Islet precursor cell (in vitro differentiated cells): ENCODE results near the gene VPS8.
A peak's percentile ranks its signal among the peaks of the same experiment; 100 is the strongest.

Source experiments
- DNase-seq: peaks from one replicate; pipeline ENCODE4 v3.0.0-alpha.2; 2018

The VPS8 gene

GRCh38 chr3:184811999-184812661 is at the start of gene VPS8:
TSS of gene VPS8 (plus strand) at chr3:184812166. CDS start at chr3:184824633, 12,467 bp downstream.
- peak; percentile 97 for DNase-seq

GRCh38 chr3:184764191-184764590 is 47.8 kb upstream of the VPS8 start:
- no peak for DNase-seq

- peak; percentile 68 for DNase-seq
Observed at GRCh38 chr3:184765047-184765729, 46.8 kb upstream of the VPS8 start.

GRCh38 chr3:184765730-184766074 is 46.3 kb upstream of the VPS8 start:
- DNase-seq = no peak

GRCh38 chr3:184766555-184767261 is 45.3 kb upstream of the VPS8 start:
- DNase-seq = no peak

GRCh38 chr3:184767377-184767776 is 44.6 kb upstream of the VPS8 start:
- DNase-seq = no peak

GRCh38 chr3:184769382-184770170 is 42.4 kb upstream of the VPS8 start:
- no peak for DNase-seq

GRCh38 chr3:184770541-184770940 is 41.4 kb upstream of the VPS8 start:
- DNase-seq = no peak

- no peak for DNase-seq
Observed at GRCh38 chr3:184771301-184772127, 40.5 kb upstream of the VPS8 start.

- DNase-seq = no peak
Observed at GRCh38 chr3:184772667-184773272, 39.2 kb upstream of the VPS8 start.

- DNase-seq = peak; percentile 86
Observed at GRCh38 chr3:184773283-184774186, 38.4 kb upstream of the VPS8 start.

- no peak for DNase-seq
Observed at GRCh38 chr3:184776916-184777315, 35.0 kb upstream of the VPS8 start.

GRCh38 chr3:184777566-184778356 is 34.2 kb upstream of the VPS8 start:
- DNase-seq = peak; percentile 95

GRCh38 chr3:184778426-184779332 is 33.3 kb upstream of the VPS8 start:
- no peak for DNase-seq

- DNase-seq = peak; percentile 73
Observed at GRCh38 chr3:184780981-184781515, 30.9 kb upstream of the VPS8 start.

GRCh38 chr3:184781801-184782200 is 30.2 kb upstream of the VPS8 start:
- no peak for DNase-seq

GRCh38 chr3:184783319-184783718 is 28.6 kb upstream of the VPS8 start:
- DNase-seq = no peak

GRCh38 chr3:184784731-184785500 is 27.1 kb upstream of the VPS8 start:
- no peak for DNase-seq
